Measurements from ENCODE around the gene RMND1.

Gene RMND1

DNA sequence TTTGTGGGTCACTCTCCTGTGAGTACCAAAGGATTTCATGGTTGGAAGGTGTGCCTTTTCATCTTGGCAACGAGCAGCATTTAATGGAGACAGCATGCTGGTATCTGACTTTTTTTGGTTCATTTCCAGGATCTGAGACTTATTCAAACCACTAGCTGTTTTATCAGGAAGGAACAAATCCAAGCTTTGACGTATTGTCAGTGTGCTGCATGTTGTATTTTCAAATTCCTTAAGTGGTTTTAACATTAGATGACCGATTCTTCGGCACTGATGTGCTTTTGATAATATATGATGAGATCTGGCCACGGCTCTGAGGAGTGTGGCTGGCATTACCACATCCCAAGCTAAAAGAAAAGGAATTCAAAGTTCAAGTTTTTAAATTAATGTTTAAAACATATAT lies 6.4 kb downstream of the RMND1 start:
- peak; percentile 84 for DNase-seq (ENCODE audit: low read depth)
- H3K4me3 ChIP-seq (ENCODE audit: control insufficient read depth, low read depth, low read length) = no peak overlapping the region
- TF ChIP-seq, protein P1, sequence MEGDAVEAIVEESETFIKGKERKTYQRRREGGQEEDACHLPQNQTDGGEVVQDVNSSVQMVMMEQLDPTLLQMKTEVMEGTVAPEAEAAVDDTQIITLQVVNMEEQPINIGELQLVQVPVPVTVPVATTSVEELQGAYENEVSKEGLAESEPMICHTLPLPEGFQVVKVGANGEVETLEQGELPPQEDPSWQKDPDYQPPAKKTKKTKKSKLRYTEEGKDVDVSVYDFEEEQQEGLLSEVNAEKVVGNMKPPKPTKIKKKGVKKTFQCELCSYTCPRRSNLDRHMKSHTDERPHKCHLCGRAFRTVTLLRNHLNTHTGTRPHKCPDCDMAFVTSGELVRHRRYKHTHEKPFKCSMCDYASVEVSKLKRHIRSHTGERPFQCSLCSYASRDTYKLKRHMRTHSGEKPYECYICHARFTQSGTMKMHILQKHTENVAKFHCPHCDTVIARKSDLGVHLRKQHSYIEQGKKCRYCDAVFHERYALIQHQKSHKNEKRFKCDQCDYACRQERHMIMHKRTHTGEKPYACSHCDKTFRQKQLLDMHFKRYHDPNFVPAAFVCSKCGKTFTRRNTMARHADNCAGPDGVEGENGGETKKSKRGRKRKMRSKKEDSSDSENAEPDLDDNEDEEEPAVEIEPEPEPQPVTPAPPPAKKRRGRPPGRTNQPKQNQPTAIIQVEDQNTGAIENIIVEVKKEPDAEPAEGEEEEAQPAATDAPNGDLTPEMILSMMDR (conservative IDR thresholded peaks at IDR 0.05; ENCODE audit: control insufficient read depth, insufficient read depth, low read depth, low read length) = no peak

DNA sequence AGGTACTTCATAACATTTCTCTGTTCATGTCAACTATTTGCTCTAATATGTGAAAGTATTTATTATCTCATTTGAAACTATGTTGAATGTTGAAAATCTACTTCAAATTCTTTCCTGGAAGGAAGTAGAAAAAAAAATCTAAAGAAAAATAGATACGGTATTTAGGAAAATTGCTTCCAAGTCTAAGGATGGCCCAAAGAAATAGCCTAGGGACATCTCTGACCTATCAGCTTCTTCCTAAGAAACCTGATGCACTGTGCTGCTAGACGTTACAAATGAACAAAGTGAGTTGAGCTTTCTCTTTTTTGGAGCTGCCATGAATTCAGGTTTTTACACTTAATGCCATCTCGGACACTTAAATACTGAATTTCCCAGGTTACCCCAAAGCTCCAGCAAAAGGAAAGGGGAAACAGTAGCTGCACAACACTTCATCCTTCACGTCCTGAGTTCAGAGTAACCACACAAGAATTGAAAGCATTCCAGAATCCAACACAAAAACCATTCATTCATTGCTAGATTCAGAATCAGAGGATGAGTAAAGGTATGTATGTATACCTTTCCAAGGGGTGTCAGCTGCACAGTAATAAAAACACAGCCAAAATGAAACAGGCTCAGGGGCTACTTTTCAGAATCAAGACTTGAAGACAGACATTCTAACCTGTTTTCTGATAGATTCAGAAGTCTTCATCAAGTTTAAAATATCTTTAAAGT lies 7.9 kb downstream of the RMND1 start:
- TF ChIP-seq, protein P1 (conservative IDR thresholded peaks at IDR 0.05; ENCODE audit: control insufficient read depth, insufficient read depth, low read depth, low read length) = no peak
- H3K4me3 ChIP-seq (ENCODE audit: control insufficient read depth, low read depth, low read length) = no peak overlapping the region
- no peak for DNase-seq (ENCODE audit: low read depth)

DNA sequence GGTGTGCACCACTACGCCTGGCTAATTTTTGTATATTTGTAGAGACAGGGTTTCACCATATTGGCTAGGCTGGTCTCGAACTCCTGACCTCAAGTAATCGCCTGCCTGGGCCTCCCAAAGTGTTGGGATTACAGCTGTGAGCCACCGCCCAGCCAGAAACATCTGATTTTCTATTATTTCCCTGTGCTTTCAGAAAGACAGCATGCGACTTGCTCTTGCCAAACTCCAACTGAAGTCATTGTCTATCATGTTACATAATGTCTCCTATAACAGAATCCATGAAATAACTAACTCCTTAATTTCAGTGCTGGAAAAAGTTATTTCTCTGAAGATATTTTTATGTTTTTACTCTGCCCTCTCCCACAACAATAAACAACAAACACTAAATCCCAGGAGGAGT lies 8.5 kb downstream of the RMND1 start:
- no peak for DNase-seq (ENCODE audit: low read depth)

DNA sequence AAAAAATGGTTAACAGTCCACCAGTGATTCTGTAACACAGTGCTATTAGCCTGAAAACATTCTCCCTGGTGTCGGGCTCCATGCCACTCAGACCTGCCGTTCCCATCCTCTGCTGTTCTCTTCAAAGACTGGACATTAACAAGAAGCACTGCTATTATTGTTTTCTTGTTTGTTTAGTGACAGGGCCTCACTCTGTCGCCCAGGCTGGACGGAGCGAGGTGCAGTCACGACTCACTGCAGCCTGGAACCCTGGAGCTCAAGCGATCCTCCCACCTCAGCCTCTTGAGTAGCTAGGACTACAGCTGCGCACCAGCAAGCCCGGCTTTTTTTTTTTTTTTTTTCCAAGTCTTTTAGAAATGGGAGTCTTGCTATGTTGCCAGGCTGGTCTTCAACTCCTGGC lies 9.6 kb downstream of the RMND1 start:
- DNase-seq (ENCODE audit: low read depth) = no peak
- H3K4me3 ChIP-seq (ENCODE audit: control insufficient read depth, low read depth, low read length) = no peak overlapping the region
- TF ChIP-seq, protein P1 (conservative IDR thresholded peaks at IDR 0.05; ENCODE audit: control insufficient read depth, insufficient read depth, low read depth, low read length) = no peak

More for the DNA sequence above, 8.5 kb downstream of the RMND1 start:
- TF ChIP-seq, protein P1 (conservative IDR thresholded peaks at IDR 0.05; ENCODE audit: control insufficient read depth, insufficient read depth, low read depth, low read length) = no peak
- no peak overlapping the region for H3K4me3 ChIP-seq (ENCODE audit: control insufficient read depth, low read depth, low read length)

DNA sequence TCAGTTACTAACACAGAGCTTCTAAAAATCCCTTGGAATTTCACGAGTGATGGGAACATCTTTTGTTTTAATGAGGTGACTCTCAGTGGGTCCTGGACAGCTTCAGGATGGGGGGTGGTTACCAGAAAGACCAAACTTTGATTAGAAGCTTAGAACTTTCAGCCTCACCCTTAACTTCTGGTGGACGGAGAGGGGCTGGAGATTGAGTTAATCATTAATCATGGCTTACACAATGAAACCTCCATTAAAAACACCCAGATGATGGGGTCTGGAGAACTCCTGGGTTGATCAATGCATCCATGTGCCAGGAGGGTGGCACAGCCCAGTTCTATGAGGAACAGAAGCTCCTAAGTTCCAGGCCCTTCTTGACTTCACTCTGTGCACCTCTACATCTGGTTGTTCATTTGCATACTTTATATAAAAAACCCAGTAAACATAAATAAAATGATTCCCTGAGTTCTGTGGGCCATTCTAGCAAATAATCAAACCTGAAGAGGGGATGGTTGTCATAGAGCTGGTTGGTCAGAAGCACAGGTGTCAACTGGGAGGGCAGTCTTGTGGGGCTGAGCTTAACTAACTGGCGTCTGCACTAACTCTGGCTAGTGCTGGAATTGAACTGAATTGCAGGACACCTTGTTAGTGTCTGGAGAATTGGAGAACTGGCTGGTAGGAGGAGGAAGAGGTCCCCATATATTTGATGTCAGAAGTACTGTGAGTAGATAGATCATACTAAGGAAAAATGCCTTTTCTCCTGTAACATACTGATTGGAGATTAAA lies 10.3 kb downstream of the RMND1 start:
- TF ChIP-seq, protein P1 (conservative IDR thresholded peaks at IDR 0.05; ENCODE audit: control insufficient read depth, insufficient read depth, low read depth, low read length) = no peak
- no peak for DNase-seq (ENCODE audit: low read depth)
- no peak overlapping the region for H3K4me3 ChIP-seq (ENCODE audit: control insufficient read depth, low read depth, low read length)

DNA sequence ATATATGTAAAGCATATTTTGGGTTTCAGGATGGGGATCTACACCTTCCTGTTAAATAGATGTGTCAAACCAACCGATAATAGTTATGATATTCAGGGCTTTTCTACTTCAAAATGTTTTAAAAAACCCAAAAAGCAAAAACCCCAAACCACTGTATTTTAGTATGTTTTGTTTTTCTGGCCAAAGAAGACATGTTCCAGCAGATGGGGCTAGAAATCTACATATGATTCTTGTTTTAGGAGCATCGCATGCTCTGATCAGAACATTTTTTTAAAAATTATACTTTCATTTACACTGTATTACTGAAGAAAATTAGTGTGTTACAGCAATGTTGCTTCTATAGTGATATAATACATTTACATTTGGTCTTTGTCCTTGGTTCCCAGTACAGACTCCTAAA lies 11.0 kb downstream of the RMND1 start:
- TF ChIP-seq, protein P1 (conservative IDR thresholded peaks at IDR 0.05; ENCODE audit: control insufficient read depth, insufficient read depth, low read depth, low read length) = peak; percentile 51
- H3K4me3 ChIP-seq (ENCODE audit: control insufficient read depth, low read depth, low read length) = no peak overlapping the region
- DNase-seq (ENCODE audit: low read depth) = peak; percentile 62
